ENCODE measurements around the gene GSTM4. TPM values are rescaled to one million over a fixed set of nuclear protein-coding genes. Genes with fewer than 3 reads are reported as not detected.

GSTM4 gene
- total and polyA plus RNA-seq, 9 of the 15 experiments (the other 6 are each of a cell fraction or from before 2014, with no cell fraction given) = 18.8 to 53.4 (median 38.8) TPM

DNA sequence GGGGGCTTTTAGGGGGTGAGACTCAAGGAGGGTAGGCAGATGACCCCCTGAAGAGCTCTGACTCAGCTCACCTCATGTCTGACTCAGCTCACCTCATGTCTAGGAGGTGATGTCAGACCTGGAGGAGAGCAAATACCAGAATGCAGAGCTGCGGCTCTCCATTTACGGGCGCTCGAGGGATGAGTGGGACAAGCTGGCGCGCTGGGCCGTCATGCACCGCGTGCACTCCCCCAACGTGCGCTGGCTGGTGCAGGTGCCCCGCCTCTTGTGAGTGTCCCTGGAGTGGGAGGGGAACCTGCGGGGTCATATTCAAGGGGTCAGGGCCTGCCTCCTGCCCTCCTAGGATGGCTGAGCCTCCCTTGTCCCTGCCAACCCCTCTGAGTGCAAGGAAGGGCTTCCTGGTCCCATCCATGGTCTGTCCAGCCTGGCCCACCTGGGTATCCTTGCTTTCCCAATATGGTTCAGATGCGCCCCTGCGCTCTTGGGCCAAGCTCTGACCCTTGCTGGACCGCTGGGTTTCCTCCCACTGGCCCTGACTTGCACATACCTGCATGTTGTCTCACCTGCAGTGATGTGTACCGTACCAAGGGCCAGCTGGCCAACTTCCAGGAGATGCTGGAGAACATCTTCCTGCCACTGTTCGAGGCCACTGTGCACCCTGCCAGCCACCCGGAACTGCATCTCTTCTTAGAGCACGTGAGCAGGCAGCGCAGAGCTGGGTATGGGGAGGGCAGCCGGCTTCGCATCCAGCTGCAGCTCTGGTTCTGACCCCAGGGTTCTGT is 27.2 kb upstream of the GSTM4 start (continued):
- TF ChIP-seq PHF8 (IDR thresholded peaks at IDR 0.05; ENCODE audit: borderline replicate concordance, low read length) = no peak
- TF ChIP-seq SMARCA4 (IDR thresholded peaks at IDR 0.05) = no peak
- TF ChIP-seq CC2D1A (IDR thresholded peaks at IDR 0.05) = no peak
- TF ChIP-seq, protein P1, sequence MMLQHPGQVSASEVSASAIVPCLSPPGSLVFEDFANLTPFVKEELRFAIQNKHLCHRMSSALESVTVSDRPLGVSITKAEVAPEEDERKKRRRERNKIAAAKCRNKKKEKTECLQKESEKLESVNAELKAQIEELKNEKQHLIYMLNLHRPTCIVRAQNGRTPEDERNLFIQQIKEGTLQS (IDR thresholded peaks at IDR 0.05) = peak; percentile 54; the same call in 1 of the 2 replicates
- TF ChIP-seq, protein P1 (CRISPR knock-in tag; conservative IDR thresholded peaks at IDR 0.05) = no peak
- TF ChIP-seq, protein P2, sequence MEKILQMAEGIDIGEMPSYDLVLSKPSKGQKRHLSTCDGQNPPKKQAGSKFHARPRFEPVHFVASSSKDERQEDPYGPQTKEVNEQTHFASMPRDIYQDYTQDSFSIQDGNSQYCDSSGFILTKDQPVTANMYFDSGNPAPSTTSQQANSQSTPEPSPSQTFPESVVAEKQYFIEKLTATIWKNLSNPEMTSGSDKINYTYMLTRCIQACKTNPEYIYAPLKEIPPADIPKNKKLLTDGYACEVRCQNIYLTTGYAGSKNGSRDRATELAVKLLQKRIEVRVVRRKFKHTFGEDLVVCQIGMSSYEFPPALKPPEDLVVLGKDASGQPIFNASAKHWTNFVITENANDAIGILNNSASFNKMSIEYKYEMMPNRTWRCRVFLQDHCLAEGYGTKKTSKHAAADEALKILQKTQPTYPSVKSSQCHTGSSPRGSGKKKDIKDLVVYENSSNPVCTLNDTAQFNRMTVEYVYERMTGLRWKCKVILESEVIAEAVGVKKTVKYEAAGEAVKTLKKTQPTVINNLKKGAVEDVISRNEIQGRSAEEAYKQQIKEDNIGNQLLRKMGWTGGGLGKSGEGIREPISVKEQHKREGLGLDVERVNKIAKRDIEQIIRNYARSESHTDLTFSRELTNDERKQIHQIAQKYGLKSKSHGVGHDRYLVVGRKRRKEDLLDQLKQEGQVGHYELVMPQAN (IDR thresholded peaks at IDR 0.05; ENCODE audit: borderline replicate concordance) = no peak

Data from K562 (cell line).